EL (cell line): ENCODE results near the gene VDR.

Source experiments
- DNase-seq: peaks from one replicate; pipeline ENCODE4 v3.0.0-alpha.2; 2016

Gene VDR

DNA sequence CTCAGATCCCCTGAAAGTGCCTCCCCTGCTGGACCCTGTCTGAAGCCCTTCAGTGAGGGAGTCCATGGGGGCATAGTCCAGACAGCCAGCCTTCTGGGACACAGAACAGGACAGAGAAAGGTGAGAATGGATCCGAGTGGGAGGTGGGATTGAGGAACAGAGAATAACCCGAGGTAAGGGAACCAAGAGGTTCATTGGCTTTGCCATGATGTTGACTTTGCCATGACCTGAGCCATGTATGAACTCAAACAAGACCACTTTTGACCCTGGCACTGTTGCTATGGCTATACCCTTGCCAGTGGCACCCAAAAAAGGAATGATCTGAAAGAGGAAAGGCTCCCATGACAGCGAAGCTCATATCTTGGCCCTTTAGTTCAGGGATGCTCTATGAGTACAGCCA is 22.6 kb upstream of the VDR start:
- DNase-seq = no peak

DNA sequence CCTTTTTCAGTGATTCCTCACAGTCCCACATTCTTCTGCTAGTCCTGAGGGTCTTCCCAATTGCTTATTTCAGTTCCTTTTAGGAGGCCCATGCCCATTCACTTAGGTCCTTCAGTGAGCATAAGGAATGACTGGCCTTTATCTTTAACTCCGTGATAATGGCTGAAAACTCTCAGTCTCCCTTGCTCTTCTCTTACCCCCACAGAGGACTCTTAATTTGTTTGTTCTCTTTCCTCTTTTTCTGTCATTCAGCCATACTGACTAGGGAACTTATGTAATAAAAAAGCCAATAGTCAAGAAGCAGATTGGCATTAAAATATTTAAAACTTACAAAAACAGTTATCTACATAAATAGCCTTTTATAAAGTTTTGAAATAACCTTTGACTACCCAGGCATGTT is 17.1 kb upstream of the VDR start:
- no peak for DNase-seq

DNA sequence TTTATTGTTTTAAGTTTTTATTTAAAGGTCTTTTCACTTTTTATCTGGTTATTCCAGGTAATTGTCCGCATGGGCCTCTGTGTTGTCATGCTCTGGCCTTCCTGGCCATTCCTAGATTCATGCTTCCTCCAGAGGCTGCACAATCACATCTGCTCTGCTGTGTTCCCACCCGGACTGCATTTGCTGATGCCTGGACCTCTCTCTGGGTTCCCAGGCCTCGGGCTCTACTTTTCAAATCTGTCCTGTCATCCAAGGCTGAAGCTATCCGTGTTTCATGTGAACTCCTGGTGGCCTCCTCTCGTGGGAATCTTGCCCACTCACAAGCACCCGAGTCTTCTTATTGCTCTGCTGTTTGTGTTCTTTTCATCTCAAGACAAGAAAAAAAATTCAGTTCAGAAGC is 16.1 kb upstream of the VDR start:
- no peak for DNase-seq

DNA sequence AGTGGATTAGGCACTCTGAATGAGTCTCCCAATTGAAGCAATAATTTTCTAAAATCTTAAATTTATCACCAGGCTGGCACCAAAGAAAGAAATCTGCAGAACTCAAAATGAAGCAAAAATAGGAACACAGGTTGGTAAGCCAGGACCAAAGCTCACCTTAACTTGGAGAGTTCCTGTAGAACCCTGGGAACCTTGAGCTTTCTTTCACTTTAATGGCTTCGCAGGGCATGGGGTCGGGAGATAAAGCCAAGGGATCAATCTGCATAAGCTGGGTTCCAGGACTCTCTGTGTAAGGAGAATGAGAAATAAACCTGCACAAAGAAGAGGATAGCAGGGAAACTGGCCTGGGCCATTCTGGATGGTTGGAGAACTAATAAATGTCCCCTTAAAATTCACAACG is 8.3 kb upstream of the VDR start:
- no peak for DNase-seq

DNA sequence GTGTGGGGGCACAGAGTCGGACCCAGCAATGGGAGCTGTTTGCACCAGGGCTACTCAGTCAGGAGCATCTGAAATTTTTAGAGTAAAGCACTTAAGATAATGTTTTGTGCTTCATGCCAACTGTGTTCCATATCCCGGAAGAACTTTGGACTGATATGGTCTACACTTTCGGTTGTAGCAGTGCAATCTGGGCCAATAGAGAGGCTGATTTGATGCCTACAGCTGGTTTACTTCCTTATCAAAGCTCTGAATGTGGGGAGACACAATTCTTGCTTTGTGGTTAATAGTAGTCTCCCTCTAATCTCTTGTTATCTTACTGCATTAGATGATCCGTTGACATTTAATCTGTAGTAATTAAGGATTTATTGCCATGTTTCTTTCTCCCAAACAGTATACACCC is 7.8 kb upstream of the VDR start:
- DNase-seq = no peak

DNA sequence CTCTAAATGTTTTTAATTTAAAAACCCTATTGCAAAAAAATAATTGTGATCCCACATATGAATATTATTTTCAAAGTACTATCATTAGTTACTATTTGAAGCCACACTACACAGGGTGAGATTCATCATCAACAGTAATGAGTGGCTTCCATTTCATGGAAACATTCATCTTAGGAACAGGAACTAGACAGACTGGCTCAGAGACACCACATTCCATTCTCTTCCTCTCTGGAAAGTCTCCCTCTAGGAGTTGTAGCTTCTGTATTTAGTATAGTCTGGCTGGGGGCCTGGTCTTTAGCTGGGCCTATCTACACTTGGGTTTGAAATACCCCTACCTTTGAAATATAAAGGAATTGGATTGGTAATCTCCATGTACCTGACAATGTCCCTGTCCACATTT is 6.2 kb upstream of the VDR start:
- DNase-seq = no peak

DNA sequence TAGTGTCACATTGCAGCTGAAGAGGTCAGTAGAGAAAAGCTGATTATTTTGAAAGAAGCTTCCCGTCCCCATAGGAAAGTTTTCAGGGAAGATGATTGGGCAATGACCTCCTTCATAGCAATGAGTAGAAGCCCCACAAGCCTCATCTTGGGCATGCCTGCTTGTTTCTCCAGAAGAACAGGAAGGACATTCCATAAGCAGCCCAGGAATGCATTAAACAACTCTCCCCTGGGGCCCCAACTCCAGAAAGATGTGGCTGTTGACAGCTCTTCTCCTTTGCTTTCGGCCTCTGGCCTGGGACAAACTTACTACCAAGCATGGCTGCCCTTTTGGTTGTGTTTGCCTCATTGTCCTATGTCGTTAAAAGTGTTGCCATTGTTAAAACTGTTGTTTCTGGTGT is 5.7 kb upstream of the VDR start:
- DNase-seq = peak; percentile 73

DNA sequence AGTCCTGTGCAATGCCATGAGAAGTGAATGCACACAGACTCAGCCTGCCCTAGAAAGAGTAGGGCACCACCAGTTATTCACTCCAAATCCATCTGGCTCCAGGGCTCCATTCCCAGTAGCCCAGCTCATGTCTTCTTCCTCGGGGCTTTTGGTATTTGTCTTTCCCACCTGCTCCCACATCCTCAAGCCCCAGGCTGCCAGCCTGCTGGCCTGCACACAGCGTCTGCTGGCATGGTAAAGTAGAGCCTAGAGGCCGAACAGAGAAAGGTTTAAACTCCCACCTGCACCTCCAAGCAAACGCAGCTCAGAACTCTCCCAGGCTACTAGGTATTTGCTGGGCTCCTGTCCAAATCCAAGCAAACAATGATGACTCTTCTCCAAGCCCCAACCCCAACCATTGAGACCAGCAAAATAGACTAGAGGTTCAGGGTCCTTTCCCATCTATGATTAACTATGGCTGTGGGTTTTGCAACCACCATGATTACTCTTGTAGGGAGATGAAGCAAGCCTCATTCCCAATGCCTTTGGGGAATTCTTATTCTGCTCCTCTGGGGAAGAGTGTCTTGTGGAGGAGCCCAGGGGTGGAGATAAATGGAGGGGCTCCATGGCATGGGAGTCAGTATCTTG is 5.2 kb upstream of the VDR start:
- DNase-seq = no peak

DNA sequence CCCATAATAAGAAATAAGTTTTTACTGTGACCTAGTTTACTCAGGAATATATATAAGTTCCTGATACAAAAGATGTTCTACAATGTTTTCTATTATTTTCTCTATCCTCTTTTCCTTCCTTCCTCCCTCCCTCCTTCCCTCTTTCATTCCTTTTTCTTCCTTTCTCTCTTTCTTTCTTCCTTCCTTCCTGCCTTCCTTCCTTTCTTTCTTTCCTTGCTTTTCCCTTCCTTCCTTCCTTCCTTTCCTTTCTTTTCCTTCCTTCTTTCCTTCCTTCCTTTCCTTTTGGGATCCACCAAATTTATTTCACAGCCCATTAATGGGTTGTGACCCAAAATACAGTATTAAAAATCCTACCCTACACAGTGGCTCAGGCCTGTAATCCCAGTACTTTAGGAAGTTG is 3.9 kb upstream of the VDR start:
- DNase-seq = no peak

DNA sequence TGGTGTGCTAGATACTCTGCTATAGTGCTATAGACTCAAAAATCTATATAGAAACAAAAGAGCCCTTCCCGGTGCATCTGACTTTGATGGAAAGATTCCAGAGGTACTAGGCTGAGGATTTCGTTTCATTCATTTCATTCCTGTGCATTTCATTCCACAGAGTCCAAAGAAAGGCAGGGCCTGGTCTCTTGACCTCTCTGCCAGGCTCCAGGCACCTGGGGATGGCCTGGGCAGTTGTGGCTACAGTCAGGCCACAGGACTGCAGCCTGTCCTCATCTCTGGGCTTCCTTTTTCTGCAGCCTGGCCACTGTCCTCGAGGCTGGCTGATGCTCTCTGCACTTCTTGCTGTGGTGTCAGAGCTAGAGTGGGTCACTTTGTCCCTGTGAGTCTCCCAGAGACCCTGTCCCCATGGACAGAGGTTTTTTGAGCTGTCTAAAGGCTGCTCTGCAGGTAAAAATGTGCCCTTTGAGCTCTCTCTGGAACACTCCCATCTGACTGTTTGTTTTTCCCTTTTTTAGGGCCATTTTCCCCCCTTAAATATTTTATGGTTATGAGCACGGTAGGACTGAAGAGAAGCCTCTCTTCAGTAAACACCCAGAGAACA is 3.2 kb upstream of the VDR start:
- no peak for DNase-seq

DNA sequence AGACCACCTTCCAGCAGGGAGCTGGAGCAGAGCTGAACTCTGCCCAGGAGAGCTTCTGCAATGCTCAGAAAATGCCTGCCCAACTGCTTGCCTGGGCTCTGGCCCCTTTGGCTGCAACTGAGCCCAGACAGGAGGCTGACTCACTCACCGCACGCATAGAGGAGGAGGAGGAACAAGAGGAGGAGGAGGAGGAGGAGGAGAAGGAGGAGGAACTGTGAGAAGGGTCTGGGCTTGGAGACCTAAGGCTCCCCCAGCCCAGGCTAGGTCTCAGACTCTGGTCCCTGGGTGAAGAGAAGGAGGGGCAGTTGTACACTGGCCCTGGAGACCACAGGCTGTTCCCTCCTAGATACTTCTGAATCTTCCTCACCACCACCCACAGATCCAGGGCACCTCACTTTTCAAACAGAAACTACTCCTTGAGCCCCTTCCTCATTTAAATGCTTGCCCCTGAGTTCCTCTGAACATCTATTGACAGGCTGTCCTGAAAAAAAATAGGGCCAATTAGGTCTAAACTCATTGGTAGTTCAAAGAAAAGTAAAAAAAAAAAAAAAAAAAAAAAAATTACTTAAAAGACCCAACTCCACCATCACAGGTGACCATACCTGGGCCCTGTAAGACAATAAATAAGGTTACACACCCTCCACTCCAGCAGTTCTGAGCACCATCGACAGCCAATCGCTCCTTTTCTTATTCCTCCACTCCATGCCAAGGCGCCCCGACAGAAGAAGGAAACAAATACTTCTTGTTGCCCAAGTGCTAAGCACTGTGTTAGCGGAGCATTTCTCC is 674 bp downstream of the VDR start:
- DNase-seq = peak; percentile 87

DNA sequence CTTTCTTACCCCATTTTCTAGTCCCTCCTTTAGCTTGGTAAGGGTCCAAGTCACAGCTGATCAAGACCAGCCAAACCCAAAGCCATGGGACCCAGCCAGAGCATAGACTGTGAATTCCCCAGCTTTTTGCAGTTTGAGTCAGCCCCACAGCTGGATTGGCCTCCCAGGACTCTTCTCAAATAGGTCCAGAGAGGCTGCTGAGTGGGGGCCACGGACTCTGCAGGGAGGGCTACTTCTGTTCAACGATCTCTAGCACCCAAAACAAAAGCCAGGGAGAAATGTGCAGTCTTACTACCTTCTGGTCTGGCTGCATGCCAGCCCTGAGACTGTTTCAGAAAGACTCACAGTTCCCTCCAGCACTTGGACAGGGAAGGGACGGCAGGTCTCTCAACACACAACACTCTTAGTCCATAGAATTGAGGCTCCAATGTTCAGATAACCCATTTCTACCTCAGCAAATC is 1.6 kb downstream of the VDR start:
- peak; percentile 68 for DNase-seq

DNA sequence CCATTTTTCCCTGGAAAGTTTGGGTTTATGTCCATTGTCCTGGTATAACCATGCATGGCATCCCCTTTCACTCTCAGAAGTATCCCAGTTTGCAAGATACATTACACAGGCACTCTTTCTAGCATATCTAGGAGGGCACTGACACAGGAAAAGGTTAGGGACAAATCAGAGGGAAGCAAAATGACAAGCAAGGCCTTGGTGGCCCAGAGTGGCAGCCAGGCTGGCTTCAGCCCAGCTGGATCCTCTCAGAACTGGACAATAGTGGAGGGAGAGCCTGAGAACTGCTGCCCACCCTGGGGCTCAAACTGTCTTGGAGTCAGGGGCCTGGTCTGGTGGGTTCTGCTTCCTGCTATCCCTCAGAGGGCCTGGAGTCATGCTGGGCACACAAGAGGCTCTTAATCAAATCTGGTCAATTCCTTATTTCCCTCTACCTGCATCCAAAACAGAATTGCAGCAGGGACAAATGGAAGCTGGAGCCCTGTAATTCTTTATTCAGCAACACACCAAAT is 2.6 kb downstream of the VDR start:
- DNase-seq = no peak

DNA sequence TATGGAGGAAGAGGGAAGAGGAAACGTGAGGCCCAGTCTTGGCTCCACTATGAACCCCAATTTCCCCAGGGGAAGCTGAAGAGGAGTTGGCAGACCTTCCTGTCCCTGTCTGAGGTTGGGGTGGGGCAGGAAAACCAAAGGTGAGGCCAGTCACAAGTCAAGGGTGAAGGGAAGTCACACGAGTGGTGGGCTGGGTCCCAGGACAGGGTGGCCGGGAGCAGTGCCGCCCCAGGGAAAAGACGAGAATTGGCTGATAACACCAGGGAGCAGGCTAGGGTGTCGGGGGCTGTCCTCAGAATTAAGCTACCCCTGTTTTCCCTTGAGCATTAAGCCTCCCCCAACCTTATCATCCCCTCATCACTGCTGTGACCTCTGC is 3.1 kb downstream of the VDR start:
- no peak for DNase-seq

DNA sequence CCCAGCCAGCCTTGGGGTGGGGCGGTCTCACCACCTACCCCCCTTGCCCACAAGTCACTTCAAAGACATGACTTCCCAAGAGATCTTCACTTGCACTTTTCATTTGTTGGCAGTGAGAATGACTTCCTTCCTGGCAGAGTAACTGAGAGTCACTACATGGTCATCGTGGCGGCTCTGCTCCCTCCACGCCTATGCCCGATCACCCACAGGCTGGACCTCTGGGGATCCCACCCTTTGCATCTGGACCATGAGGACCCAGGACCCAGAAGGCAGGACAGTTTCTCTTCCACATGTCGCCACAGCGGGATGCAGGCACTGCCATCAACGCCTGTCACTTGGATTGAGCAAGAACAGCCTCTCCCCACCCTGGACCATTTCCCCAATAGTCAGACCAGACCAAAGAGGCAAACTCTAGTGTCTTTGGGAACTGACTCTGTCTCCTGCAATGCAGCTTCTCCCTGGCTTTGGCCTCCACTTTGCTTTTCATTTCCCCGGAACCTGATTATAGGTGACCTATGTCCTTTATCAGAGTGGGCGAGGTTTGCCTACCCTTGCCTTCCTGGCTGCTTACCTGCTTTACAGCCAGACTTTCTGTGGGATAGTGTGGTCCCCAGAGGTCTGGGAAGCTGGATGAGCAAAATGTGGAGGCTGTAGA is 3.6 kb downstream of the VDR start:
- DNase-seq = no peak

DNA sequence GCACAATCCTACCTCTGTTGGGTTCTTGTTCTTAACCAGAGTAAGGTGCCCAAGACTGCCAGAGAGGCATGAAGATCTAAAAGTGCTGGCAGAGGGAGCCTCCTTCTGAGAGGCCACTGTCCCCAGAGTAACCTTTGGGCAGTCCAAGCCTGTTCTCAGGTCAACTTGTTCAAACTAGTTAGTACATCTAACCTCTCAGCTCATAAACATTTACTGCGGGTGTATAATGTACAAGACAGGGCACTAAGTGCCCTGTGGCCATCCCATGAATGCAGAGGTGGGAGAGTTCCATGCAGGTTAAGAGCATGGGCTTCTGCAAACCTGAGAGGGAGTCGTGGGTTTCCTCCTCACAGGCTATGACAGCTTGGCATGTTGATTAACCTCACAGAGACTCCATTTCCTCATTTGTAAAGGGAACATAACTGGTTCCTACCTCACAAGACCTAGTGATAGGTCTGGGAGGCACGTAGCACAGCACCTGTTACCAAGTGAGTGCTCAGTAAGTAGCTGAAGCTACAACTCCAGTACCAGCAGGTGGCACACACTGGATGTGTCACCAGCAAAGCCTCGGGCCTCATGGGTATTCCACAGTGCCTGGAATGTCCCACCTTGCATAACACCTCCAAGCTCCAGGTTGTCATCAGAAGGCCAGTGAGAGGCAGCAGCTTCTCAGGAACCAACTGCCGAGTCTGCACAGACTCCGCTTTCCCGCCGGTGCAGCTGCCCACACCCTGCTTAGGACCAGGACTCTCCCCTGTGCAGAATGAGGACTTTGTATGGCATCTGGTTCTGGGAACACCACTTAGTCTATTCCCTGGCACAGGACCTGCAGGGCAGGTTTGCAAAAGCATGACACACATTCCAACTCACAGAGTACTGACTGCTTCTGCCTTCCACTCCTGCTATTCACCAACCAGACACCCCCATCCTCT is 4.4 kb downstream of the VDR start:
- no peak for DNase-seq

DNA sequence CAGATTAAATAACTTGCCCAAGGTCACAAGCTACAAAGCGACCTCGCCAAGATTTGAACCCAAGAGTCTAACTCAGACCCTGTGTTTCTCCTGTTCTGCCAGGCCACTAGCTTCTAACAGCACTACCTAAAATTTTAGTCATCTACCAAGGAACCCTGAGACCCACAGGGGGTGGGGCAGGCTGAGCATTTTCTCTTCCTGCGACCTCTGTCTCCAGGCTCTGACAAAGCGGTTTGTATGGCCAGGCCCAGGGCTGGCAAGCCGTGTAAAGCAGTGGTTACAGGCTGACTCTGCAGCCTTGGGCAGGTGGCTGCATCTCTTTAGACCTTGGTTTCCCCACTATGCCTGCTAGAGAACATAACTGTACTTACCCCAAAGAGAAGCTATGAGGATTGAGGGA is 5.3 kb downstream of the VDR start:
- no peak for DNase-seq

DNA sequence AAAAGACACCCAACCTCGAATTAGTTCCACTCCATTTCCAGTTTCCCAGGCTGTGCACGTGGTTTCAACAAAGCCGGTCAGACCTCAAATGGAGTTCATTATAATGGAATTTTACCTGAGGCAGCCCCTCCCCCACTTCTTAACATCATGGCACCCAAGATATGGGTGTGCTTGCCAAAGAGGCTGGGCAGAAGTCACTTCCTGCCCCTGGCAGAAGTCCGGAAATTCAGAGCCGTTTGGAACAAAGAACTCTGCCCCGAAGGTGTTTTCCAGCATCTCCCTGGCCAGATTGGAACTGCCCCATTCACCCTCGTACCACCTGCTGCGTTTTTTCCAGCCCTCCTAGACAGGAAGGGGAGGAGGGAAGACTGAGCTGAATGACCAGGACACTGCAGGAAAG is 8.2 kb downstream of the VDR start:
- DNase-seq = no peak

DNA sequence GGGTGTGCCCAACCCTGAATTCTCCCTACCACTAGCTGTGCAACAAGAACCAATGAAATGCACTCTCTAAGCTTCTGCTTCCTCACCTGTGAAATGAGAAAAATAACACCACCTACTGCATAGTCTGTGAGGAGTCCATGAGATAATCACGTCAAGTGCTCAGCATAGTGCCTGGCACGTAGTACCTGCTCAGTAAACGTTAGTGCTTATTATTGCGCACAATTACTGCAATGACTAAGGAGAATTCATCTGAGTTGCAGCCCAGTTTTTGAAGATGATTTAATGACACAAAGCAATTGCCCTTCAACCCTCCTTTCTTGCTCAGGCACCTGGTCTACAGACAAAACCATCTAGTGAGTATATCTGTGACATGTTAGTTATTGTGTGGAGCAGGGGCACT is 8.8 kb downstream of the VDR start:
- no peak for DNase-seq

DNA sequence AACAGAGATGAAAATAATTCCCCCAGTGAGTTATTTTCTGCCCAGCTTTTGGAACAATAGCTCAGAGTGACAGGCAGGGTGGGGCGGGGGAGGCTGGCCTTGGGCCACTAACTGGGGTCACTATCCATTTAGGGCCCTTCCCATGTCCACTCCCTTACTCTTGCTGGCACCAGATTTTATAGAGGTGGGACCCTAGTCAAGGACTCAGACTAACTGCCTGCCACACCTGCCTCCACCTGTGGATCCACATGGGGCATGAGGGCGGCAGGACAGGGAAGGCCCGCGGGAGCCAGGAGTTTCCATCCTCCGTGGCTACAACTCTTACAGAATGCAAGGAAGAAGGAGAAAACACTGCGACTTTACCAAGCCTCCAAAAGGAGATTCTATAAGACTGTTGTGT is 10.1 kb downstream of the VDR start:
- no peak for DNase-seq

DNA sequence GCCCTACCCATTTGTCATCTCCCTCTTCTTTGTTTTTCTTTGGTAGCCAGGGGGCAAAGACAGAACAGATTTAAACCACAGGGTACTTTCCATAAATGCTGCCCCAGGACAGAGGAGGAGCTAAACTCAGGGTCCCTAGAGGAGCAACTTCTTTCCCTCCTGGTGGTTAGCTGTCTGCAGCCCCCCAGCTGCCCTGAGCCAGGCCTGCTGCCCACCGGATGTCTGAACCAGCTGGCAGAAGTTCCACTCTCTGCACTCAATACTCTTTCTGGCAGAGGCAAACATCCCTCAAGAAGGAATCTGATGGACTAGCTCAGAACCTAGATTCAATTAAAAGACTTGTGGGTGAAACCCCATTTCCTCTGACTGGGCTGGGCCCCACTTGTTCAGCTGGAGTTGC is 10.7 kb downstream of the VDR start:
- DNase-seq = no peak

DNA sequence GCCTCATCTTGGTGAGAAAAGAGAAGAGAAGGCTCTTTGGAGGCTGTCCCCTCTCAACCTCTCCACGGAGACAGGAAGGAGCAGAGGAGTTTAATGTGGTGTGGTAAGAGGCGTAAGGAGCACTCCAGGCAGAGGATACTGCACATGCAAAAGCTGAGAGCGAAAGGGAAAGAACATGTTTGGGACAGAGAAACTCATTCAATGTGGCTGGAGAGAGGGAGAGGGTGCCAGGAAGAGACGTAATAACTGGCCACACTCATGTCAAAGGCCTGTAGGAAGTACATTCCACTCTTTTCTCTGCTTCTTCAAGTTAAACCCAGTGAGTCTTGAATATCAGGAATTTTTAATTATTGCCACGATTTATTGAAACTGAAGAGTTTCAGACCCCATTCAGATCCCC is 12.0 kb downstream of the VDR start:
- DNase-seq = peak; percentile 40

DNA sequence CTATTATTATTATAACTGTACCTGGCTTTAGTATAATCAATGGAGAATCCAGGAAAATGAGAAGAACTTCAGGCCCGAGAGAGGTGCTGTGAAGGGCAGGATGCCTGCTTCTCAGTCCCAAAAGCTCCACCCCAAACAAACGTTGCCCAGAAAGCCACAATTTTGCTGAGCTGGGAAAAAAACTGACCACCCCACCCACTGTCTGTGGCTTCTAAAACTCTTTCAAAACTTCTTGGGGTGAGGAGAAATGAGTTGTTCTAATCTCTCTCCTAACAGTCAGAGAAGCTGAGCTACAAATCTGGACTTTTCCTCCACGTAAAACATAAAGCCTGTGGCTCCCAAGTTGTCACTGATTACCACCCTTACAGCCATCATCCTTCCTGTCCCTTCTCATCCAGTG is 13.4 kb downstream of the VDR start:
- DNase-seq = no peak
